BLaER1 treated with 17β-estradiol and CSF1 and Interleukin-3, amounts not matched to agents 10 nM and 100 nM (cell line): ENCODE data around the gene PARD3B.

Experiments
- H3K27ac ChIP-seq, 11 experiments: shearing (Covaris generic); formaldehyde crosslinking; 2 replicates each; pipeline ENCODE4 v1.8.1; 2022
- H3K27me3 ChIP-seq, 11 experiments: shearing (Covaris generic); formaldehyde crosslinking; 2 replicates each; pipeline ENCODE4 v1.8.1; 2022
- H3K36me3 ChIP-seq, 11 experiments: shearing (Covaris generic); formaldehyde crosslinking; 2 replicates each; pipeline ENCODE4 v1.8.1; 2022
- H3K4me1 ChIP-seq, 10 experiments: shearing (Covaris generic); formaldehyde crosslinking; 2 replicates each; pipeline ENCODE4 v1.8.1; 2022
- H3K4me2 ChIP-seq, 11 experiments: shearing (Covaris generic); formaldehyde crosslinking; 2 replicates each; pipeline ENCODE4 v1.8.1; 2022
- H3K4me3 ChIP-seq, 10 experiments: shearing (Covaris generic); formaldehyde crosslinking; 2 replicates each; pipeline ENCODE4 v1.8.1; 2022
- H3K9ac ChIP-seq, 11 experiments: shearing (Covaris generic); formaldehyde crosslinking; 2 replicates each; pipeline ENCODE4 v1.8.1; 2022
- H3K9me3 ChIP-seq, 11 experiments: shearing (Covaris generic); formaldehyde crosslinking; replicated peaks in 1 of 11; 2 replicates each; pipeline ENCODE4 v1.8.1; 2022
- H4K20me1 ChIP-seq, 11 experiments: shearing (Covaris generic); formaldehyde crosslinking; 2 replicates each; pipeline ENCODE4 v1.8.1; 2022
- Cebpa-rat ChIP-seq, 11 experiments: shearing (Covaris generic); IDR thresholded peaks; 2 replicates each; pipeline ENCODE4 v1.8.1; 2022

PARD3B gene

DNA sequence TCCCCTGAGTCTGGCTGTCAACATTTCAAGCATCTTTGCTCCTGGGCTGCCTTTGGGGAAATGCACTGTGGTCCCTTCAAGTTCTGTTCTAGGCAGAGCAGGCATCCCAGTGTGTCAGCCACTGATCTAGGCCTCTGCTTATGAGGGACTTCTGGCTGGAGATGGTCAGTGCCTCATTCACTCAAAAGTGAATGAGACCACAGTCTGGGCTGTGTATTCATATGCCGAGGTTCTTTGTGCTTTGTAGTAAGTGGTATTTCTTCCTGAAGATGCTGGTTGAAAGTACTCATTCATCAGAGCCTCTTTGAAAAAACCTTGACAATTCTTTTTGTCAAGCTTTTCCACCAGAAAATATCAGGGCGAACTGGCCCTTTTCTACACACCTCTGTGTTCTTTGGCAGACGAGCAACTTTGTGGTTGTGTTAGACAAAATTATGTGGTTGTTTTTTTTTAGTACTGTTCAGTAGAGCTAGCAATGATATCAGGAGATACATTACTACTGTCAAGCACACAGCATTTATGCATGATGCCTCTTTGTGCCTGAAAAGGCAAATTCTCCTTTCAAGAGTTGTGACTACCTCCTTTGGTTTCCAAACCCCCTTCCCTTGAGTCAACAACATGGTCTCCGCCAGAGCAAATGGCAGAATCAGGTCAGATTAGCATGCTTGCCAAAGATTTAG, 626.1 kb downstream of the PARD3B start:
- TF ChIP-seq Cebpa-rat (IDR thresholded peaks at IDR 0.05) = no peak
- Histone ChIP-seq H3K27ac (no peak overlapping the region), H3K4me2 (no peak overlapping the region)

DNA sequence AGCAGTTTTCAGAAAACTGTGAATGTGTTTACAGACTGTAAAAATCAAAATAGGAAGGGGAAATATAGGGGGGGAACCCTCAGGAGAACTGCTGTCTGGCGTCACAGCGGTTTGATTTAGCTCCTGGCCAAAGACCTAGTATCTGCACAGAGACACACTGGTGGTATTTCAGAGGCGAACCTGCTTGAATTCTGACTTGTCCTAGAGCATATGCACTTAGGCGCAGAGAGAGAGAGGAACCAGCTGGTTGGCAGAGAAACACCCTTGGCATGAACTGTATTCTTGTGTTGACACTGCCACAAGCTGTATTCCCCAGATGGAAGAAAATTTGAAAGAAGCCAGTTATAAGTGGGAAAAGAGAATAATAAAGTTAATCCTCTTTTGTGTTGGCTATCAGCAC, 630.6 kb downstream of the PARD3B start:
- no peak overlapping the region for H3K4me2 ChIP-seq
- no peak overlapping the region for H3K27ac ChIP-seq
- no peaks in the 10 kb centered on the region for H3K27me3 ChIP-seq
- H4K20me1 ChIP-seq = no peaks in the 10 kb centered on the region
- TF ChIP-seq Cebpa-rat (IDR thresholded peaks at IDR 0.05) = no peak
- no peaks in the 10 kb centered on the region for H3K36me3 ChIP-seq
- no peaks in the 10 kb centered on the region for H3K4me1 ChIP-seq
- no peak overlapping the region for H3K9ac ChIP-seq
- H3K9me3 ChIP-seq = no peaks in the 10 kb centered on the region
- no peak overlapping the region for H3K4me3 ChIP-seq

More for the DNA sequence above, 626.1 kb downstream of the PARD3B start:
- H3K4me3 ChIP-seq = no peak overlapping the region
- H3K36me3 ChIP-seq = no peaks in the 10 kb centered on the region
- no peaks in the 10 kb centered on the region for H4K20me1 ChIP-seq
- H3K9me3 ChIP-seq = peaks cover 0 to 12% (median 5%) of the 10 kb centered on the region in 11 experiments; a peak in 7 of 22 replicates
- H3K9ac ChIP-seq = no peak overlapping the region
- H3K4me1 ChIP-seq = peaks cover 0 to 9% (median 6%) of the 10 kb centered on the region in 10 experiments; a peak in 10 of 20 replicates
- H3K27me3 ChIP-seq = no peaks in the 10 kb centered on the region

DNA sequence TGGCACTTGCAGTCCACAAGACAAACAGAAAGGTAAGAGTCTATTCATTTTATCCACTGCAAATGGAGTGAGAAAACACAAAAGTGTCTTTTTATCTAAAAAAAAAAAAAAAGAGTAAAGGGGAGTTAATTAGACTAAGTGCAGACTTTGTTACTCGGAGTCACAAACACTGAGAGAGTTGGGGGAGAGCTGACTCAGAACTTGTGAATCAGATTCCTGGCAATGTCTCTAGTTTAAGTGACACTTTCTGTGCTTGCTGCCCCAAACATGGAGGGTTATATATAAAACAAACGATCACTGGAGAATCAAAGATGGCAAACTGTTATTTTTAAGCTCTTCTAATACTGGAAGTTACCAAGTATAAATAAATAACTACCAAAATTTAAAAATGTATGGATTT, 631.3 kb downstream of the PARD3B start:
- Histone ChIP-seq H3K4me2 (no peak overlapping the region), H3K9me3 (no peaks in the 10 kb centered on the region), H3K36me3 (no peaks in the 10 kb centered on the region), H3K27ac (no peak overlapping the region), H3K4me3 (no peak overlapping the region), H3K27me3 (no peaks in the 10 kb centered on the region), H3K4me1 (no peaks in the 10 kb centered on the region), H4K20me1 (no peaks in the 10 kb centered on the region), H3K9ac (no peak overlapping the region)
- TF ChIP-seq Cebpa-rat (IDR thresholded peaks at IDR 0.05) = no peak

DNA sequence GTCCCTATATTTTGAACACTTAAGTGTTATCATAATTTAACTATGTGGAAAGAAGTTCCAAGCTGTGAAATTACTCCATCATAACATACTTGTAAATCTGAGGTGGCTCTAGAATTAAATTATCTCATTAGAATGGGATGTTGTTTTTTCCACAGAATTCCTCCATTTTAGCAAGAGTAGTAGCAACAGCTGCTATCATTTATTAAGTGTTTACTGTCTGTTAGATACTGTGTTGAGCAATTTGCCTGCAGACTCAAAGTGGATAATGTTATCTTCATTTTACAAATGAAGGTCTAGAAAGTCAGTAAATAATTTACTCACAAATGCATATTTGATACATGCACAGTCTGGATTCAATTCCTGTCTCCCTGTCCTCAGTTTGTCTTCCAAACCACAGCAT, 632.3 kb downstream of the PARD3B start:
- H3K9me3 ChIP-seq = no peaks in the 10 kb centered on the region
- no peak overlapping the region for H3K4me3 ChIP-seq
- TF ChIP-seq Cebpa-rat (IDR thresholded peaks at IDR 0.05) = no peak
- H3K9ac ChIP-seq = no peak overlapping the region
- no peak overlapping the region for H3K4me2 ChIP-seq
- H3K36me3 ChIP-seq = no peaks in the 10 kb centered on the region
- H4K20me1 ChIP-seq = no peaks in the 10 kb centered on the region
- H3K27me3 ChIP-seq = no peaks in the 10 kb centered on the region
- no peak overlapping the region for H3K27ac ChIP-seq
- H3K4me1 ChIP-seq = no peaks in the 10 kb centered on the region

DNA sequence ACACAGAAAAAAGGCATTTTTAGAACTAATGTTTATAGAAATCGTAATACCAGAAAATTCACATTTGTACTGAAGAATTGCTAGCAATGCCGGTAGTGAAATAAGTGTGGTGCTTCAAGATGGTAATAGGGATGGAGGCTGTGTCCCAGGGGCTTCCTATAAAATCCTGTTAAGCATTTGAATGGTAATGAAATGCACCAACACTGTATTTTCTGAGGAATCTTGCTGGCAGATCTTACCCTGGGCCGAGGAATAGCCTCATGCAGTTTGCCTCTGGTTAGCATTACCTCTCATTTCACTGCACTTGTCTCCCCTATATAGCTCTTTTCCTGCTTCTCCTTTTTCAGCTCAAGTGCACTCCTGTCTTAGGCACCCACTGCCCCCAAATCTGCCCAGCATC, 635.5 kb downstream of the PARD3B start:
- no peak overlapping the region for H3K4me2 ChIP-seq
- no peaks in the 10 kb centered on the region for H3K27me3 ChIP-seq
- no peaks in the 10 kb centered on the region for H3K9me3 ChIP-seq
- H3K9ac ChIP-seq = no peak overlapping the region
- H3K36me3 ChIP-seq = no peaks in the 10 kb centered on the region
- no peaks in the 10 kb centered on the region for H4K20me1 ChIP-seq
- no peak overlapping the region for H3K27ac ChIP-seq
- TF ChIP-seq Cebpa-rat (IDR thresholded peaks at IDR 0.05) = no peak
- no peaks in the 10 kb centered on the region for H3K4me1 ChIP-seq
- no peak overlapping the region for H3K4me3 ChIP-seq

DNA sequence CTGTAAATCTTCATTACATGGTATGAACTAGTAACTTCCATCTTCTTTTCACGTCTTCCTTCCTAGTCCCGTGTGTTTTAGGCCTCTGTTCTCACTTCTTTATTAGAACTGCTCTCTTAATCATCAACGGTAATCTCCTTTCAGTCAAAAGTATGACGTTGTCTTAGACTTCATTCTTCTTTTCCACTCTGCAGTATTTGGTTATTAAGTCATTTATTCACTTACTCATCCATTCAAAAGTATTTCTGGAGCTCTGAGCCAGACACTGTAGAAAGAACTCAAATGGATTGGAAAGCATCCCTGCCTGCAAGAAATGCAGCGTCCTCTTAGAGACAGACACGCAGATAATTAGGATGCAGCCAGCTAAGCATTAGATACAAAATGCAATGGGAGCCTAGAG, 642.5 kb downstream of the PARD3B start:
- Histone ChIP-seq H3K4me2 (no peak overlapping the region), H3K36me3 (no peaks in the 10 kb centered on the region), H3K27me3 (no peaks in the 10 kb centered on the region), H3K4me1 (0 out of 20 replicates have a peak, but pooled peaks cover 0 to 4% (median 0%) of the 10 kb centered on the region in 10 experiments), H3K9ac (no peak overlapping the region), H3K4me3 (no peak overlapping the region), H4K20me1 (no peaks in the 10 kb centered on the region), H3K27ac (no peak overlapping the region), H3K9me3 (no peaks in the 10 kb centered on the region)
- TF ChIP-seq Cebpa-rat (IDR thresholded peaks at IDR 0.05) = no peak

DNA sequence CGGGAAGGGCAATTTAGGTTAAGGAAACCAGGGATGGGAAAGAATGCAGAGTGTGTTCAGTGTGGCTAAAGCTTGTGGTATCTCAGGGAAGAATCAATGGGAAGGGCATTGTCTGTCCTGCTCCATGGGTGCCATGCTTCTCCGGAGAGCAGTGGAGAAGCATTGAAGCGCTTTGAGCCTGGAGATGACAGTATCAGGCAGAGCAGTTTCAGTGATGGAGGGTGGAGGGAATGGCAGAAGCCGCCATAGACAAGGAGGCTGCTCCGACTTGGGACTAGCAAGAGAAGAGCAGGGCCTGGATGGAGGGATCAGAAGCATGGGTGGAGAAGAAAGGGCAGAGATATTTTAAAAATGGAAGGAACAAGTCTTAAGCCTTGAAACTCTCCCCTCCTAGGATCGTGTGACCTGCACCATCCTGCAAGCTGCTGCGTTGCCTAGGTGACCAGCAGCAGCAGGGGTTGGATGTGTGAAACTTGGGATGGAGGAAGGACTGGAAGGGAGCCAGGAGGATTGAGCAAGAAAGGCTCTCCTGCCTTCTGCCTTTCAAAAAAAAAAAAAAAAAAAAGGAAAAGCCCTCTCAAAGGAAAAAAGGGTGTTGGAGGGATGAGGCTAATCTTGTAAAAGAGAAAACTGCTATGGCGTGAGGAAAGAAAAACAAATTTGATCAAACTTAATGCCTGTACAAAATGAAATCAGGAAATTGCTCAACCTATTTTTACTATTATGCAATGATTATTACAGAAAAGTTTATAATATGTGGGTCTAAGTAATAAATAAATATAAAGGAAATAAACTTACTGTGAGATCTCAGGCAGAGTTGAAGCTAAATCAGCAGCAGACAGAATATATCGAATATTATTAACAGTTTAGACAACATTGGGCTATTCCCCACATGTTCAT, 643.2 kb downstream of the PARD3B start:
- Histone ChIP-seq H3K27ac (no peak overlapping the region), H3K4me1 (0 out of 20 replicates have a peak, but pooled peaks cover 0 to 4% (median 0%) of the 10 kb centered on the region in 10 experiments), H3K4me3 (no peak overlapping the region), H3K36me3 (no peaks in the 10 kb centered on the region), H3K9me3 (no peaks in the 10 kb centered on the region), H4K20me1 (no peaks in the 10 kb centered on the region), H3K27me3 (no peaks in the 10 kb centered on the region), H3K4me2 (no peak overlapping the region), H3K9ac (no peak overlapping the region)
- TF ChIP-seq Cebpa-rat (IDR thresholded peaks at IDR 0.05) = no peak

DNA sequence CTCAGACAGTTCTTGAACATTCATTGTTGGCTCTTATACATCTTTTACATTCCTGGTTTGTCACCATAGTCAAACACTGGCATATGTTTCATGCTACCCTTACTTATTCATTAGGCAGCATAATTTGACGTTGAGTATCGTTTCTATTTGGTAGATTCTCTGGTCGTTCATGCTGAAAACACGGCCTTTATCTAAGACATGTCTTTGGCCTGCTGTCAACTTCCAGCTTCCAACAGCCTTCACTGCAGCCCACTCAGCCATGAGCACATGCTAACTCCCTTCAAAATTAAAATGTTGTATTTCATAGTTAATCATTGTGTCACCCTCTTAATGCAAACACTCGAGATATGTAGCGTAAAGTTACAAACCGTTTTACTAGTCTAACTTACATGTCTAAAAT, 644.0 kb downstream of the PARD3B start:
- H3K27me3 ChIP-seq = no peaks in the 10 kb centered on the region
- H3K9me3 ChIP-seq = no peaks in the 10 kb centered on the region
- no peak overlapping the region for H3K4me3 ChIP-seq
- no peak overlapping the region for H3K9ac ChIP-seq
- H4K20me1 ChIP-seq = no peaks in the 10 kb centered on the region
- no peaks in the 10 kb centered on the region for H3K36me3 ChIP-seq
- TF ChIP-seq Cebpa-rat (IDR thresholded peaks at IDR 0.05) = no peak
- H3K4me1 ChIP-seq = 0 out of 20 replicates have a peak, but pooled peaks cover 0 to 4% (median 0%) of the 10 kb centered on the region in 10 experiments
- no peak overlapping the region for H3K4me2 ChIP-seq
- H3K27ac ChIP-seq = no peak overlapping the region

DNA sequence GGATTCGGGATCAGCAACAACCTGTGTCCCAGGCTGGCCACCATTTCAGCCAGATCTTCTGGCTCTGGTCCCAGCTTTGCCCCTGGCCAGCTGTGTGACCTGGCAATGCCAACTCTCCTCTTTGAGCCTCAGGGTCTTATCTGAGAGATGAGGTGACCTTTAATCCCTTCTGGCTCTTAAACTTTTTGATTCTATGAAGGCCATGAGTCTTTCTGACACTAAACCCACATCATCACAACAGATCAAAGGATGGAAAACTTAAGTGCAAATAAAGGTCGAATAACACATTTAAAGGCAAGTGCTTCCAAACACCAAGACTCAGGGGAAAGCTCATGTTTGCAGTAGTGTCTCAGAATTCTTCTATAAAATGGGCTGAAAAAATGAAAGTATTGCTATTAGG, 645.3 kb downstream of the PARD3B start:
- H3K9me3 ChIP-seq = no peaks in the 10 kb centered on the region
- no peaks in the 10 kb centered on the region for H3K27me3 ChIP-seq
- no peak overlapping the region for H3K27ac ChIP-seq
- 0 out of 20 replicates have a peak, but pooled peaks cover 0 to 4% (median 0%) of the 10 kb centered on the region in 10 experiments for H3K4me1 ChIP-seq
- no peak for TF ChIP-seq Cebpa-rat (IDR thresholded peaks at IDR 0.05)
- no peak overlapping the region for H3K4me3 ChIP-seq
- H4K20me1 ChIP-seq = no peaks in the 10 kb centered on the region
- no peaks in the 10 kb centered on the region for H3K36me3 ChIP-seq
- H3K9ac ChIP-seq = no peak overlapping the region
- H3K4me2 ChIP-seq = no peak overlapping the region
